Erythroblast (primary cell): ENCODE measurements around the gene NOS1AP.
"Not testable (repeated sequence)": the region's sequence is repeated elsewhere in the genome, so short reads cannot be mapped to it uniquely, and the experiment has no call there.

ENCODE experiments used
- DNase-seq, 2 experiments: peaks; one replicate each; lab custom pipeline; 2025; lab: John Stamatoyannopoulos, UW
- GATA1 ChIP-seq: IDR thresholded peaks from 2 replicates; pipeline ENCODE4 v1.6.1; 2011; ENCODE audit warnings: low read depth, mild to moderate bottlenecking, control low read depth, low read length, moderate library complexity
- POLR2A ChIP-seq: IDR thresholded peaks from 2 replicates; pipeline ENCODE4 v1.6.1; 2011; ENCODE audit warnings: mild to moderate bottlenecking, low read length

NOS1AP gene

GRCh38 chr1:162070094-162070748 lies 730 bp downstream of the NOS1AP start:
- DNase-seq: no peak
- TF ChIP-seq GATA1 (no peak), POLR2A (no peak)

GRCh38 chr1:162070825-162071224 lies 1.3 kb downstream of the NOS1AP start:
- TF ChIP-seq POLR2A: no peak
- no peak for TF ChIP-seq GATA1
- DNase-seq: no peak

GRCh38 chr1:162072740-162073139 lies 3.2 kb downstream of the NOS1AP start:
- TF ChIP-seq POLR2A: no peak
- TF ChIP-seq GATA1: no peak

GRCh38 chr1:162074276-162075005 lies 5.0 kb downstream of the NOS1AP start:
- TF ChIP-seq GATA1 (no peak), POLR2A (no peak)
- DNase-seq: no peak

More at GRCh38 chr1:162072740-162073139, 3.2 kb downstream of the NOS1AP start:
- DNase-seq: no peak

- no peak for DNase-seq
- TF ChIP-seq POLR2A (no peak), GATA1 (no peak)
Observed at GRCh38 chr1:162075862-162076261, 6.4 kb downstream of the NOS1AP start.

- no peak for DNase-seq
- TF ChIP-seq POLR2A (no peak), GATA1 (no peak)
Observed at GRCh38 chr1:162077648-162078299, 8.3 kb downstream of the NOS1AP start.

- DNase-seq: no peak
Observed at GRCh38 chr1:162079030-162079429, 9.5 kb downstream of the NOS1AP start.

GRCh38 chr1:162080472-162081015 lies 11.1 kb downstream of the NOS1AP start:
- no peak for DNase-seq
- TF ChIP-seq GATA1 (no peak), POLR2A (no peak)

More at GRCh38 chr1:162079030-162079429, 9.5 kb downstream of the NOS1AP start:
- no peak for TF ChIP-seq GATA1
- TF ChIP-seq POLR2A: no peak

- TF ChIP-seq GATA1 (no peak), POLR2A (no peak)
- no peak for DNase-seq
Observed at GRCh38 chr1:162081316-162081715, 11.8 kb downstream of the NOS1AP start.

- not testable (repeated sequence) for DNase-seq
Observed at GRCh38 chr1:162082080-162082479, 12.6 kb downstream of the NOS1AP start.

- TF ChIP-seq POLR2A: no peak
- no peak for TF ChIP-seq GATA1
Observed at GRCh38 chr1:162083273-162083672, 13.8 kb downstream of the NOS1AP start.

GRCh38 chr1:162085991-162086390 lies 16.5 kb downstream of the NOS1AP start:
- no peak for DNase-seq
- TF ChIP-seq GATA1 (no peak), POLR2A (no peak)

More at GRCh38 chr1:162083273-162083672, 13.8 kb downstream of the NOS1AP start:
- no peak for DNase-seq

- DNase-seq: no peak
- TF ChIP-seq GATA1: no peak
- TF ChIP-seq POLR2A: no peak
Observed at GRCh38 chr1:162087111-162087510, 17.6 kb downstream of the NOS1AP start.

- TF ChIP-seq GATA1 (no peak), POLR2A (no peak)
- no peak for DNase-seq
Observed at GRCh38 chr1:162087574-162087973, 18.1 kb downstream of the NOS1AP start.
